Thyroid gland (tissue), 4 donors: ENCODE measurements around the gene LMBR1.

Experiments
- CTCF ChIP-seq, 6 experiments: fragments of 200-600 bp in 3 of 6; fragments of 450-650 bp in 3 of 6; sonication (generic) in 3 of 6; IDR thresholded peaks; one replicate each; pipeline ENCODE4 v1.5.1; 2016 to 2019; ENCODE audit warnings: antibody characterized with exemption in 6 of 6, mild to moderate bottlenecking in 2 of 6, inconsistent platforms in 1 of 6, moderate library complexity in 1 of 6
- POLR2A ChIP-seq, 2 donors: fragments of 450-650 bp; IDR thresholded peaks; one replicate each; pipeline ENCODE4 v1.6.1; 2017; ENCODE audit warnings: antibody characterized with exemption in 2 of 2, mild to moderate bottlenecking in 2 of 2, moderate library complexity in 1 of 2

DNA sequence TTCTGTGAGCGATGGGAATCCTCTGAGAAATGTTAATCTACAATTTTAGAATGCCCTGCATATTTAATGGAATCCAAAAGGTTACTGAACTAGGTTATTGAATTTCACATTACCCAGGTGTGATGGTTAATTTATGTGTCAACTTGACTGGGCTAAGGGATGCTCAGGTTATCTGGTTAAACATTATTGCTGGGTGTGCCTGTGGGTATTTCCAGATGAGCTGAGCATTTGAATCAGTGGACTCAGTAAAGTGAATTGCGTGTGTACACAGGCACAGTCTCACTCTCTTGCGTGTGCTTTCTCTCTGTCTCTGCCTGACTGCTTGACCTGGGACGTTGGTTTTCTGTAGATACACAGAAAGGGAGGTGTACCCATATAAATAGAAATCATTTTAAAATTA lies 230.7 kb downstream of the LMBR1 start:
- TF ChIP-seq CTCF (IDR thresholded peaks at IDR 0.05) (no peak), POLR2A (IDR thresholded peaks at IDR 0.05) (no peak)
